H1 (cell line): Measurements from ENCODE around the gene DBH. TPM values are rescaled to one million over a fixed set of nuclear protein-coding genes. Genes with fewer than 3 reads are reported as not detected.

Experiments
- CTCF ChIA-PET: fragments of 300-600 bp; sonication (Branson Sonifier 250); formaldehyde crosslinking; loops from one replicate; lab custom pipeline; 2021; ENCODE audit not compliant: partially characterized antibody; lab: Charles Lee
- POLR2A ChIA-PET: fragments of 300-600 bp; sonication (Branson Sonifier 250); formaldehyde crosslinking; loops from one replicate; lab custom pipeline; 2021; ENCODE audit warnings: inconsistent platforms; ENCODE audit not compliant: partially characterized antibody; lab: Charles Lee
- DNase-seq, 2 experiments: peaks; one replicate each; pipeline versions ENCODE4 v3.0.0 to v3.0.0-alpha.2; 2010 to 2022; ENCODE audit warnings: low spot score in 2 of 2, low read depth in 1 of 2, mixed read lengths in 1 of 2
- FAIRE-seq: peaks from 2 replicates; lab custom pipeline; 2011; peaks lifted over from hg19 to GRCh38; lab: Jason Lieb, UNC
- H2AFZ ChIP-seq: 2 replicates; pipeline ENCODE4 v1.8.1; 2012; ENCODE audit warnings: low read length, inconsistent platforms
- H2AK5ac ChIP-seq: 2 replicates; pipeline ENCODE4 v1.6.1; 2013; ENCODE audit warnings: low read depth, low read length
- H2BK120ac ChIP-seq: replicated peaks from 2 replicates; pipeline ENCODE3; 2013; ENCODE audit warnings: low read depth, low read length, inconsistent platforms
- H2BK12ac ChIP-seq: 2 replicates; pipeline ENCODE4 v1.6.1; 2013; ENCODE audit warnings: low read depth, low read length
- H2BK15ac ChIP-seq: 2 replicates; pipeline ENCODE4 v1.6.1; 2013; ENCODE audit warnings: low read length
- H2BK20ac ChIP-seq: 2 replicates; pipeline ENCODE4 v1.6.1; 2013; ENCODE audit warnings: low read length
- H2BK5ac ChIP-seq: 2 replicates; pipeline ENCODE4 v1.6.1; 2013; ENCODE audit warnings: low read depth, low read length
- H3K14ac ChIP-seq: 2 replicates; pipeline ENCODE4 v1.6.1; 2013; ENCODE audit warnings: inconsistent platforms; ENCODE audit not compliant: insufficient read length
- H3K18ac ChIP-seq: 2 replicates; pipeline ENCODE4 v1.6.1; 2013; ENCODE audit warnings: low read length; ENCODE audit errors: extremely low read depth
- H3K23ac ChIP-seq: 2 replicates; pipeline ENCODE4 v1.6.1; 2013; ENCODE audit warnings: inconsistent platforms; ENCODE audit not compliant: insufficient read length
- H3K23me2 ChIP-seq: 2 replicates; pipeline ENCODE4 v1.6.1; 2013; ENCODE audit warnings: low read depth, low read length
- H3K27ac ChIP-seq: 2 replicates; pipeline ENCODE4 v1.6.1; 2011; ENCODE audit warnings: low read depth, low read length, inconsistent platforms
- H3K27me3 ChIP-seq, 4 experiments: replicated peaks in 1 of 4; 1 replicate in 1 of 4; 2 replicates in 3 of 4; pipeline versions ENCODE4 v1.6.1 to v1.8.1; 2011 to 2013; ENCODE audit warnings: low read length in 3 of 4, mild to moderate bottlenecking in 3 of 4, inconsistent platforms in 2 of 4, mixed read lengths in 2 of 4, moderate library complexity in 1 of 4; ENCODE audit not compliant: control insufficient read depth in 3 of 4, insufficient read depth in 3 of 4; ENCODE audit errors: extremely low read depth in 1 of 4
- H3K36me3 ChIP-seq, 4 experiments: 2 replicates each; pipeline versions ENCODE4 v1.6.1 to v1.8.1; 2011 to 2013; ENCODE audit warnings: mild to moderate bottlenecking in 4 of 4, low read length in 3 of 4, moderate library complexity in 2 of 4, control low read depth in 1 of 4, inconsistent platforms in 1 of 4; ENCODE audit not compliant: insufficient read depth in 4 of 4, control insufficient read depth in 2 of 4
- H3K4ac ChIP-seq: replicated peaks from 2 replicates; pipeline ENCODE3; 2013; ENCODE audit warnings: low read length, low read depth, mixed read lengths, inconsistent platforms; ENCODE audit not compliant: insufficient read length
- H3K4me1 ChIP-seq, 4 experiments: replicated peaks in 1 of 4; 1 replicate in 1 of 4; 2 replicates in 3 of 4; pipeline versions ENCODE4 v1.6.1 to v1.8.1; 2011 to 2013; ENCODE audit warnings: low read length in 3 of 4, inconsistent platforms in 2 of 4, mixed read lengths in 1 of 4; ENCODE audit not compliant: insufficient read depth in 4 of 4, control insufficient read depth in 3 of 4
- H3K4me2 ChIP-seq, 2 experiments: 2 replicates each; pipeline versions ENCODE4 v1.6.1 to v1.8.1; 2011 to 2013; ENCODE audit warnings: low read depth in 2 of 2, low read length in 2 of 2, control low read depth in 1 of 2, inconsistent platforms in 1 of 2, mild to moderate bottlenecking in 1 of 2; ENCODE audit not compliant: insufficient read depth in 1 of 2
- H3K4me3 ChIP-seq, 4 experiments: fragments of 200-600, 300-600 bp in 1 of 4; sonication (generic), shearing (Covaris generic), sonication (Bioruptor Twin) in 1 of 4; 2 replicates each; pipeline versions ENCODE4 v1.5.1 to v1.8.1; 2011 to 2016; ENCODE audit warnings: low read length in 4 of 4, low read depth in 3 of 4, control low read depth in 2 of 4, inconsistent platforms in 2 of 4, mild to moderate bottlenecking in 2 of 4, mixed read lengths in 1 of 4, moderate library complexity in 1 of 4; ENCODE audit not compliant: insufficient read depth in 2 of 4; ENCODE audit errors: extremely low read depth in 1 of 4
- H3K56ac ChIP-seq: replicated peaks from 2 replicates; pipeline ENCODE3; 2013; ENCODE audit warnings: low read depth, mild to moderate bottlenecking, mixed read lengths, low read length, inconsistent platforms; ENCODE audit not compliant: insufficient read length
- H3K79me1 ChIP-seq: 2 replicates; pipeline ENCODE4 v1.6.1; 2013; ENCODE audit warnings: low read depth, low read length, control low read depth
- H3K79me2 ChIP-seq, 2 experiments: 2 replicates each; pipeline versions ENCODE4 v1.6.1 to v1.8.1; 2012 to 2013; ENCODE audit warnings: low read length in 2 of 2, mild to moderate bottlenecking in 2 of 2, inconsistent platforms in 1 of 2; ENCODE audit not compliant: insufficient read depth in 2 of 2, control insufficient read depth in 1 of 2
- H3K9ac ChIP-seq, 4 experiments: replicated peaks in 1 of 4; 1 replicate in 1 of 4; 2 replicates in 3 of 4; pipeline versions ENCODE4 v1.6.1 to v1.8.1; 2011 to 2013; ENCODE audit warnings: low read depth in 3 of 4, low read length in 3 of 4, control low read depth in 2 of 4, mild to moderate bottlenecking in 2 of 4, moderate library complexity in 2 of 4, inconsistent platforms in 1 of 4; ENCODE audit errors: extremely low read depth in 1 of 4
- H3K9me3 ChIP-seq, 2 experiments: 2 replicates each; pipeline versions ENCODE4 v1.6.1 to v1.8.1; 2012 to 2013; ENCODE audit warnings: mild to moderate bottlenecking in 2 of 2, moderate library complexity in 2 of 2, control low read depth in 1 of 2, inconsistent platforms in 1 of 2, low read depth in 1 of 2, low read length in 1 of 2, mixed read lengths in 1 of 2; ENCODE audit not compliant: insufficient read depth in 2 of 2
- H4K20me1 ChIP-seq, 2 experiments: replicated peaks in 1 of 2; 2 replicates each; pipeline versions ENCODE3 to v1.8.1; 2011 to 2013; ENCODE audit warnings: inconsistent platforms in 2 of 2, low read length in 2 of 2, mild to moderate bottlenecking in 1 of 2; ENCODE audit not compliant: insufficient read depth in 2 of 2, control insufficient read depth in 1 of 2
- H4K5ac ChIP-seq: 2 replicates; pipeline ENCODE4 v1.6.1; 2013; ENCODE audit warnings: low read length, low read depth, mixed read lengths, inconsistent platforms; ENCODE audit not compliant: insufficient read length
- H4K8ac ChIP-seq: 2 replicates; pipeline ENCODE4 v1.8.0; 2013; ENCODE audit warnings: mild to moderate bottlenecking, moderate library complexity, low read length, inconsistent platforms; ENCODE audit not compliant: insufficient read depth; ENCODE audit errors: extremely low read depth
- H4K91ac ChIP-seq: replicated peaks from 2 replicates; pipeline ENCODE3; 2013; ENCODE audit warnings: low read length, mixed read lengths, inconsistent platforms; ENCODE audit not compliant: insufficient read length
- CBX5 ChIP-seq: fragments of 300-800, 300-1000 bp; sonication (generic); IDR thresholded peaks from 2 replicates; pipeline ENCODE4 v1.7.1; 2016; ENCODE audit warnings: antibody characterized with exemption, low read length, low read depth
- CHD1 ChIP-seq: IDR thresholded peaks from 2 replicates; pipeline ENCODE4 v1.6.1; 2012; ENCODE audit warnings: low read depth, low read length, improper control_type of control experiment
- CHD2 ChIP-seq: IDR thresholded peaks from 2 replicates; pipeline ENCODE4 v1.6.1; 2012; ENCODE audit warnings: low read length, improper control_type of control experiment
- FOSL1 ChIP-seq: IDR thresholded peaks from 2 replicates; pipeline ENCODE4 v1.6.1; 2011; ENCODE audit warnings: mild to moderate bottlenecking, low read depth, low read length, moderate library complexity; ENCODE audit not compliant: insufficient read depth
- MAFK ChIP-seq: IDR thresholded peaks from 2 replicates; pipeline ENCODE4 v1.6.1; 2012; ENCODE audit warnings: low read depth, mild to moderate bottlenecking, improper control_type of control experiment, low read length
- SAP30 ChIP-seq: fragments of 300-600 bp; sonication (generic); IDR thresholded peaks from 2 replicates; pipeline ENCODE4 v1.7.1; 2012; ENCODE audit warnings: low read length, moderate library complexity, mild to moderate bottlenecking, inconsistent platforms; ENCODE audit not compliant: insufficient read depth, insufficient replicate concordance
- SIN3A ChIP-seq, 2 experiments: IDR thresholded peaks in 1 of 2; conservative IDR thresholded peaks in 1 of 2; 2 replicates each; pipeline ENCODE4 v1.6.1; 2011 to 2012; ENCODE audit warnings: low read length in 2 of 2, improper control_type of control experiment in 1 of 2, low read depth in 1 of 2, mild to moderate bottlenecking in 1 of 2
- SIRT6 ChIP-seq: IDR thresholded peaks from one replicate; pipeline ENCODE4 v1.7.1; 2012; ENCODE audit warnings: low read length, inconsistent platforms
- SIX5 ChIP-seq: IDR thresholded peaks from 2 replicates; pipeline ENCODE4 v1.6.1; 2011; ENCODE audit warnings: mild to moderate bottlenecking, low read depth, low read length
- SP1 ChIP-seq: IDR thresholded peaks from 2 replicates; pipeline ENCODE4 v1.6.1; 2011; ENCODE audit warnings: low read depth, low read length
- SP2 ChIP-seq: IDR thresholded peaks from 2 replicates; pipeline ENCODE4 v1.6.1; 2012; ENCODE audit warnings: mild to moderate bottlenecking, low read length, inconsistent platforms
- USF2 ChIP-seq: IDR thresholded peaks from 2 replicates; pipeline ENCODE4 v1.6.1; 2011; ENCODE audit warnings: low read length, improper control_type of control experiment
- WGBS, 2 experiments: shearing (Covaris generic) in 1 of 2; methylation state at CpG; one replicate each; pipeline versions ENCODE4 v1.1.6 to v1.1.7; 2013 to 2015; ENCODE audit warnings: low lambda C conversion rate in 2 of 2, mixed read lengths in 2 of 2, inconsistent platforms in 1 of 2, low coverage in 1 of 2, missing lambda C conversion rate in 1 of 2; ENCODE audit not compliant: insufficient replicate concordance in 2 of 2, insufficient coverage in 1 of 2, insufficient read length in 1 of 2; ENCODE audit errors: extremely low coverage in 1 of 2, missing lambda C conversion rate in 1 of 2; 5-methylcytosine and 5-hydroxymethylcytosine counted together
- polyA plus RNA-seq, 7 experiments: library from polyadenylated mRNA; depleted of rRNA in 3 of 7; stranded (reverse) in 5 of 7; unstranded in 2 of 7; fragments of >200 nt in 5 of 7; fragments of 200-250 nt in 2 of 7; gene quantifications; 1 replicate in 5 of 7; 2 replicates in 1 of 7; 4 replicates in 1 of 7; pipeline versions ENCODE4 v1.2.1 to v1.2.3, GENCODE V29; 2011 to 2013; ENCODE audit warnings: missing spikeins in 2 of 7, mixed read lengths in 2 of 7
- total RNA-seq: library from RNA; stranded (reverse); fragmentation: NEBNext Ultra II Directional; extraction: Animal tissue kit (Norgen Biotek cat#: 25700); gene quantifications from 2 replicates; pipeline ENCODE4 v1.2.1, GENCODE V29; 2021

The DBH gene
- total and polyA plus RNA-seq, 2 of the 8 experiments (the other 6 are each of a cell fraction or from before 2014, with no cell fraction given), result 0.18 TPM; not detected in 1

DNA sequence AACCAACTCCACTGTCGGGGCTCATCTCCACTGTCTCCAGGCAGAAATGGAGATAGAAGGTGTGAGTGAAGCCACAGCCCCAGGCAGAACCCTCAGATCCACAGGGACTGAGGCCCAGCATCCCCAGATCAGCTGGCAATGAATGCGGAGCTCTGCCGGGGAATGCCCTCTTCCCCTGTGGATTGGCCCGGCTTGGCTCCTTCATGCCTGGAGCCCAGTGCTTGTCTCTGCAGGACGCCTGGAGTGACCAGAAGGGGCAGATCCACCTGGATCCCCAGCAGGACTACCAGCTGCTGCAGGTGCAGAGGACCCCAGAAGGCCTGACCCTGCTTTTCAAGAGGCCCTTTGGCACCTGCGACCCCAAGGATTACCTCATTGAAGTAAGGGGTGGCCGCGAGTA is 3.5 kb downstream of the DBH start:
- H2AFZ ChIP-seq, result no peak overlapping the region
- H3K23ac ChIP-seq, result no peak overlapping the region
- no peak overlapping the region for H4K5ac ChIP-seq
- H3K79me2 ChIP-seq, result no peaks in the 10 kb centered on the region
- H3K79me1 ChIP-seq, result no peaks in the 10 kb centered on the region
- peaks cover 0 to 13% (median 8%) of the 10 kb centered on the region in 4 experiments; a peak in 6 of 7 replicates for H3K4me1 ChIP-seq
- FAIRE-seq, result no peak
- H2BK120ac ChIP-seq, result no peak overlapping the region
- no peak overlapping the region for H2BK5ac ChIP-seq
- H3K36me3 ChIP-seq, result no peaks in the 10 kb centered on the region
- no peak for DNase-seq
- POLR2A ChIA-PET, result interaction anchor here (1.0 kb wide), 1 partner anchor 27 kb away, joined by 3 read pairs; no protein-coding TSS in a partner anchor
- H2BK15ac ChIP-seq, result no peak overlapping the region
- no peak overlapping the region for H4K8ac ChIP-seq
- no peak overlapping the region for H2AK5ac ChIP-seq
- no peak overlapping the region for H2BK12ac ChIP-seq
- no peak overlapping the region for H3K9ac ChIP-seq
- no peak overlapping the region for H4K91ac ChIP-seq
- H3K18ac ChIP-seq, result no peak overlapping the region
- H3K27ac ChIP-seq, result no peak overlapping the region
- H3K56ac ChIP-seq, result no peak overlapping the region
- H3K23me2 ChIP-seq, result no peaks in the 10 kb centered on the region
- no peak overlapping the region for H3K4me3 ChIP-seq
- peaks cover 0 to 2% of the 10 kb centered on the region in 2 experiments for H4K20me1 ChIP-seq
- no peak overlapping the region for H3K14ac ChIP-seq
- no peak overlapping the region for H3K4ac ChIP-seq
- WGBS, 2 experiments, result 85% methylated on average over 8 of the region's 8 CpGs; no CpG with 5 or more reads in 1 of the 2 experiments
- H3K4me2 ChIP-seq, result no peak overlapping the region
- no peaks in the 10 kb centered on the region for H3K9me3 ChIP-seq
- H3K27me3 ChIP-seq, result no peaks in the 10 kb centered on the region; a peak in 1 of 7 replicates
- CTCF ChIA-PET, result interaction anchor here (0.6 to 1.7 kb wide), 5 partner anchors 11 to 1115 kb away, joined by 3 to 5 read pairs (median 4); no protein-coding TSS in a partner anchor
- H2BK20ac ChIP-seq, result no peak overlapping the region
- TF ChIP-seq MAFK, result no peak
- TF ChIP-seq CHD2, result no peak
- TF ChIP-seq CBX5, result no peak
- TF ChIP-seq SP1, result no peak
- no peak for TF ChIP-seq SIN3A (conservative IDR thresholded peaks at IDR 0.05 in 1 of 2, IDR thresholded peaks at IDR 0.05 in 1 of 2; ENCODE audit: low read depth in 1 of 2, low read length in 2 of 2)
- no peak for TF ChIP-seq SAP30
- TF ChIP-seq FOSL1, result no peak
- no peak for TF ChIP-seq SP2
- no peak for TF ChIP-seq USF2
- no peak for TF ChIP-seq SIRT6
- no peak for TF ChIP-seq CHD1
- TF ChIP-seq SIX5, result no peak
